Measurements from ENCODE around the gene ARMC9. TPM values are rescaled to one million over a fixed set of nuclear protein-coding genes. Genes with fewer than 3 reads are reported as not detected.
A peak's percentile ranks its signal among the peaks of the same experiment; 100 is the strongest.
"Not testable (repeated sequence)": the region's sequence is repeated elsewhere in the genome, so short reads cannot be mapped to it uniquely, and the experiment has no call there.

Gene ARMC9
- total RNA-seq, 1 experiment from 2014 or later = 56.5 TPM

DNA sequence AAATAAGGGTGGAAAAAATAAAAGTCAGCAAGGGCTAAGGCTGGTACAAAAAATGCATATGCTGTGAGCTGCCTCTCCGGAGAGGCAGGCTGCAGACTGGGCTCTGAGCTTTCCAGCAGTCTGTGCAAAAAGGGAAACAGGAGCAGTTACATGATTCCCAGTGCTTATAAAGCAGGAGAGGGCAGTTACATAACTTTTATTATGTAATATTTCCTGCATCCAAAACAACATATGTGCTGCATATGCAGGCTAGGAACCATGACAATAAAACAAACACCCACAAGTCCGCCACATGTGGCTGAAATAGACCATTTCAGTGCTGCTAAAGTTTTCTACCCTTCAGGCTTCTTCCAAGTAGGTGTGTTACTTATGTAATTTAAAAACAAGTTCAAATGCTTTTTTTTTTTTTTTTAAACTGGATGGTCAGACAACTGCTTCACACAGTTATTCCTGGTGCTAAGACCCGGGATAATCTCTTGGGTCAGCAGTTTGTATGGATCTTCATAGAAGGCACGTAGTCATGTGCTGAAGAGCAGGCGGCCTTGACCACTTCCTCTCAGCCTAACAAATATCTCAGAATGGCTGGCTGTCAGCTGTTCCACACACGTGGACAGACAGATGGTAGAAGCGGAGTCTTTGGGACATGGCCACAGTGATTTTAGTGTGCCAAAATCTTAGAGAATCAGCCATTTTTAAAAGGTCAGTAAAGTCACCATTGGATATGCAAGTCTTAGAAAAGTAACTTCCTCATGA, 43.5 kb downstream of the ARMC9 start:
- DNase-seq (ENCODE audit: low spot score) = no peak

DNA sequence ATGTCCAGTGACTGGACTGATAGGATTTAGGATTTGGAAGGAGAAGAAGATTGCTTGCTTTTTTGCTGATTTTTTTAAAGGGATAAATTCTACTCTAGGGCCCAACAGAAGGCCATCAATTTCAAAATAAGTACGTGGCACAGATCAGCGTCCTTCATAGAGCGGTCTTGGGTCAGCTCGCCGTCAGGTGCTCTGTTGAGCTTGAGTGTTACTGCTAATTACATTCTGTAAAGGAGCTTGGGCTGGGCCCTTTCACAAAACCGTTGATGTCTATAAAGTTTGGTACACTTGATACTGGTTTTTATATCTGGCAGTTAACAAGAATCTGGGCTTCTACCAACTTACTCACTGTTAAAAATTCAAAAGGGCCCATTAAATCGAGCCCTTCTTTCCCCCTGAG, 45.4 kb downstream of the ARMC9 start:
- no peak for DNase-seq (ENCODE audit: low spot score)

DNA sequence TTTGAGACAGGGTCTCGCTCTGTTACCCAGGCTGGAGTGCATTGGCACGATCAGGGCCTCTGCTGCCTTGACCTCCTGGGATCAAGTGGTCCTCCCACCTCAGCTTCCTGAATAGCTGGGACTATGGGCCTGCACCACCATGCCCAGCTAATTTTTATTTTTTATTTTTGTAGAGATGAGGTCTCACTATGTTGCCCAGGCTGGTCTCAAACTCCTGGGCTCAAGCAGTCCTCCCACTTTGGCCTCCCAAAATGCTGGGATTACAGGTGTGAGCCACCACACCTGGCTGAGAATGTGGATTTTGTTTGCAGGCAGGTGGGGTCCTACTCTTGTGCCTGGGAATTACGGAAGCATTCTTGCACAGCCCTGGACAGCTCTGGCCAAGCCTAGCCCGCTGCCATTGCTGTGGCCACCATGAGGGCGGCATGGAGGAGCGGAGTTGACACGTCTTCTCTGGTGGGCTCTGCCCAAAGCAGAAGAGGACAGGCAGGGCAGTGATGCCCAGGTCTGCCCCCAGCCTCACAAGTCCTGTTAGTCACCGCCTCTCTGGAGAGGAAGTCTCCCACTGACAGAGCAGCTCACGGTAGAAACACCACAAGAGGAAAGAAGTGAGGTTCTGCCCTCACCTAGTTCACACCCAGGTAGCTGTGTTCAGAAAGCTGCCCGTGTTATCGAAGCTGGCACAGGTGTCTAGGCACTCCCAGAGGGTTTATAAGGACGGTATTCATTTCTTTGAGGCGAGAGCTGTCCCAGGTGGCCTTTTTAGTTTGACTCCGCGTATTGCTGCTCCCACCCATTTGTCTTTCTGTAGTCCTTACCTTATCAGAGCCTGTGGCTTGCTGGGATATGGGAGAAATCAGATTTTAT, 46.2 kb downstream of the ARMC9 start:
- DNase-seq (ENCODE audit: low spot score) = no peak

DNA sequence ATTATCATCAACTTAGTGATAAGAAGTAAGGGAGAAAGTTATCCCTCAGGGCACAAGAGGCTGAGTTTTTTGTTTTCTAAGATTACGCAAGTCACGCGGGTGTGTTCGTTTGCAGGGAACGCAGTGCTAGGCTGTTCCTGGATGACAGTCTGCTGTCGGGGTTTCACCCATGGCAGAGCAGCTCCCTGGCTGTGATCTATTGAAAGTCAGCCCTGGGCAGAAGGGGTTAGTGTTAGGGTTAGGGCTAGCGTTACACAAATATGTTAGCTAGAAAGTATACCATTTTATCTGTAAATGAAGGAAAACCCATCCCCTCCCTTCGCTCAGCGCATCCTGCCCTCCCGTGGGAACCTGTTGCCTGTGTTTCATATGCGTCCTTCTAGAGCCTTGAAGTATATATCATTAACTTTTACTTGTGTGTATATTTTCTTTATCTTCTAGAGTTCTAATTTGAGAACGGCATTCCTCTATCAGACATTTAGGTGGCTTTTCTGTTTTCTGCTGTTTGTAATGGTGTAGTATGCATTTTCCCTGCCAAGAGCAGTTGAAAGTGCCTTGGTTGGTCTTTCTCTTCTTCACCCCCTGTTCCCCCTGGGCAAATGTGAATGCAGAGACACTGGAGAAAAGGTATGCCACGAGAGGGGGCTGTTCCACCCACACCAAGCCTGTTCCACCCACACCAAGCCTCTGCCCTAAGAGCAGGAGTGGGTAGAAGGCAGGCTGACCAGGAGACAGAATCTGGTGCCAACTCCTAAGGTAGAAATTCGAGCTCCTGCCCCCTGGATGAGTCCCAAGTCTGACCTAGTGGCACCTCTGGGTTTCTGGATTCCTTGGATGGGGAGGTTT, 47.0 kb downstream of the ARMC9 start:
- no peak for DNase-seq (ENCODE audit: low spot score)

DNA sequence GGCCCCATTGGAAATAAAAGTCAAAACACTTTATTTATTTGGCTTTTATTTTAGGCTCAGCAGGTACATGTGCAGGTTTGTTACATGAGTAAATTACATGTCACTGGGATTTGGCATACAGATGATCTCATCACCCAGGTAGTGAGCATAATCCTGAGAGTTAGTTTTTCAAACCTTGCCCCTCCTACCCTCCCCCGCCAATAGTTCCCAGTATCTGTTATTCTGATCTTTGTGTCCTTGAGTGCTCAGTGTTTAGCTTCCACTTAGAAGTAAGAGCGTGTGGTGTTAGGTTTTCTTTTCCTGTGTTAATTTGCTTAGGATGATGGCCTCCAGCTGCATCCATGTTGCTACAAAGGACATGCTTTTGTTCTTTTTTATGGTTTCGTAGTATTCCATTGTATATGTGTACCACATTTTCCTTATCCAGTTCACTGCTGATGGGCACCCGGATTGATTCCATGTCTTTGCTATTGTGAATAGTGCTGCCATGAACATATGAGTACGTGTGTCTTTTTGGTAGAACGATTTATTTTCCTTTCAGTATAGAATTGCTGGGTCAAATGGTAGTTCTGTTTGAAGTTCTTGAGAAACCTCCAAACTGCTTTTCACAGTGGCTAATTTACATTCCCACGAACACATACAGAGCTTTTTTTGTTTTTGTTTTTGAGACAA, 47.9 kb downstream of the ARMC9 start:
- DNase-seq (ENCODE audit: low spot score) = no peak

- no peak for DNase-seq (ENCODE audit: low spot score)
These were observed 51.7 kb downstream of the ARMC9 start for GRCh38 chr2:231250146-231250545.

DNA sequence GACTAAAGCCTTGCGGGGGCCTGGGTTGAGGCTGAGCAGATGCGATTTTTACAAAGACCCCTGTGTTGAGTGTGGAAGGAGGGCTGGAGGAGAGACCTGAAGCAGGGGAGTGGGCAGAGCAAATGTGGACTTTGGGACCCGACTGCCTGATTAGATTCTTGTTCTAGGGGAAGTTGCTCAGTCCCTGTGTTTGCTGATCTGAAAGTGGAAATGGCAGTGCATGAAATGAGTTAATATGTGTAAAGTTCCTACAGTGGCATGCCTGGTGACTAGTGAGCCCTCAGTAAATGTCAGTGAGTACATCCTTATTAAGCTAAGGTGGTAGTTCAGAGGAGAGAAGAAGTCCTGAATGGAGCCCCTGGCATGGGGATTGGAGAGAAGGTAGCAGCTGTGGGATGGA, 52.3 kb downstream of the ARMC9 start:
- DNase-seq (ENCODE audit: low spot score) = no peak

GRCh38 chr2:231253292-231253691, 54.9 kb downstream of the ARMC9 start:
- not testable (repeated sequence) for DNase-seq (ENCODE audit: low spot score)

DNA sequence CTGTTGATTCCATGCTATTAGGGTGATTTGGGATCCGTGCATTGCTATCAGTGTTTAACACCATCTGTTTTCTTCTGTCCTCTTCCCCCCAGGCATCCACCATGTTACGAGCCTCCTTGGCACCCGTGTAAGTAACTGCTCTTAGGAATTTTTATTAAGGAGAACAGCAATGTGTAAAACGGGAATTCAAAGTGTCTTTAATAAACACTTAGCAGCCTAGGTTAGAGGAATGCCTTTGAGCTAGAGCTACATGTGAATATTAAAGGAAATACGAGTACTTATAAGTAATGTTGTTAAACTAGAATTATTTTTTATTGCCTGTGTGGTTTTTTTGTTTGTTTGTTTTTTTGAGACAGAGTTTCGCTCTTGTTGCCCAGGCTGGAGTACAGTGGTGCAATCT, 58.1 kb downstream of the ARMC9 start:
- DNase-seq (ENCODE audit: low spot score) = no peak

DNA sequence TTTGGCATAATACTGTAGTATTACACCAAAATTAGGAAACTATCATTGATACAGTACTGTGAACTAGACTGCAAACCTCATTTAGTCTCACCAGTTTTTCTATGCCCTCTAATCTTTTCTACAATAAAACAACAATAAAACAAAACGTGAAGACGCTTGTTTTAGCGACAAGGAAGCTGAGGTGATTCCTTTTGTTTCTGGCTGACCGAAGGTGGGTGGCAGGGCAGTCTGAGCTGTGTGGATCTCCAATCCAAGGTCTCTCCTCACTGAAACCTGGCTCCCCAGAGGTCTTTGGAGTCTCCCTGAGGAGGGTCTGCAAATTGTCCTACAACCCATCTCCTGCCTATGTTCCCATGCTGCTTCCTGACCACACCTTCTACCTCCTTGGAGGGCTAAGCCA, 59.3 kb downstream of the ARMC9 start:
- no peak for DNase-seq (ENCODE audit: low spot score)

DNA sequence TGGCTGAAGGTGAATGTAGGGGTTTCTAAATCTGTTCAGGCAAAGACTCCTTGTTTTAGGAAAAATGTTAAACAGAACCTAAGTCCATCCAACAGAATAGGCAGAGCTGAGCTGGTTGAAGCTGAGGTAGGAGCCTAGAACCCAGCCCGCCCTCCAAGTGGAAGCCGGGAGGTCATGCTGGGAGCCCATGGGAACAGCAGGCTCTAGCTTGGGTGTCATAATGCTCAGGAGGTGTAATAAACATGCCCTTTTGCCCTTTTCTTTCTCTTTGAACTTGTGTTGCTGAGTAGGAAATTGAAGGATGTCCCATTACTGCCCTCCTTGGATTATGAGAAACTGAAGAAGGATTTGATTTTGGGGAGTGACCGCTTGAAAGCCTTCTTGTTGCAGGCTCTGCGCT, 60.3 kb downstream of the ARMC9 start:
- DNase-seq (ENCODE audit: low spot score) = no peak

DNA sequence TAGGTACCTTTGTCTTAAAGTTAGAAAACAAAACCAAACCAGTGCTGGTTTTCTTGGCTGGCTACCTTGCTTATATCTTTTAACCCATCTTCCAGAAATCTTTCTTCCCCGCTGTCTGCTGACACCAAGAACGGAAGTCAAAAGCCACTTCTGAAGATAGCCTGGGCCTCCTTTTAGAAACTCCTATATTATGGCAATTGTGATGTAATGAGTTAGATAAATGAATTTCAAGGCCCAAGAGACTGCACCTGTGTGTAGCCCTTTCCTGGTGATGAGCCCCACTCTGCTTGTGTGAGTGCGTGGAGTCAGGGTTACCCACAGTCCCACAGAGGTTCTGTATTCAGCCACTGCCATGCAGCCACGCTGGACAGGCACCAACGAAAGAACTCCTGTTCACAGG, 60.7 kb downstream of the ARMC9 start:
- no peak for DNase-seq (ENCODE audit: low spot score)

GRCh38 chr2:231260442-231261208, 62.2 kb downstream of the ARMC9 start:
- DNase-seq (ENCODE audit: low spot score) = peak; percentile 69

DNA sequence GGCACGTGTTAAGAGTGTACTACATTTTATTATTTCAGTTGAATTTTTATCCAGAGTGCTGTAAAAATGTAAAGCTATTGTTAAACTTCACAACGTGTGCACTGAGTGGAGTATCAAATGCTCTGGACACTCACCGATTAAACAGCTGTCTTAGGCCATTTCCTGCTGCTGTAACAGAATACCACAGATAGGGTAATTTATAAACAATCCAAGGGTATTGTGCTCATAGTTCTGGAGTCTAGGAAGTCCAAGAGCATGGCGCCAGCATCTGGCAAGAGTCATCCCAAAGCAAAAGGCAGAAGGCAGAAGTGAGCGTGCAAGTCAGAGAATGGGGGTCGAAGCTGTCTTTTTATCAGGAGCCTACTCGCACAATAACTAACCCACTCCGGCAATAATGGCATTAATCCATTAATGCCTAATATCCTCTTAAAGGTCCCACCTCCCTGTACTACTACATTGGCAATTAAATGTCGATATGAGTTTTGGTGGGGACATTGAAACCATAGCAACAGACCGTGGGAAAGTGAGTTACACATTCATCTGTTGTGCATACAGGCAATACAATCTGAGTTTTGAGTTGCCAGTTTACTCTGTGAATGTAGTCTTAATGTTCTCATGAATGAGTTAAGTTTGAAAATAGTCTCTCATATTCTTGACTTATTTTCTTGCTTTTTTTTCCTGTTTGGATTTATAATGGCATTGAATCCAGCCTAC, 64.8 kb downstream of the ARMC9 start:
- no peak for DNase-seq (ENCODE audit: low spot score)

- DNase-seq (ENCODE audit: low spot score) = no peak
These were observed 72.0 kb downstream of the ARMC9 start for GRCh38 chr2:231270221-231271114.

DNA sequence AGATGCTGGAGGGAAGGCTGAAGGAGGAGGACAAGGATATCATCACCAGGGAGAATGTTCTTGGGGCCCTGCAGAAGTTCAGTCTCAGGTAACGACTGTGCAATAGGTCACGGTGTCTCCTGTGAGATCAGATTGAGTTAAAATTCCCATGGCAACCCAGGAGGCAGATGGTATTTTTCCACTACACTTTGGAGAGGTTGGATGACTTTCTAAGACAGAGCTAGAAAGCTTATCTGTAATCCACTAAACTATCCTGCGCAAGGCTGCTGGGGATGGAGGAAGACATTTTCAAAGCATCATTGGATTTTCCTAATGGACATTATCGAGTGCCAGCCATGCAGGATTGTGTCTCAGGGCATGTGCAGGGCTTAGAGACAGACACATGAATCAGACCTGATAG, 74.6 kb downstream of the ARMC9 start:
- DNase-seq (ENCODE audit: low spot score) = no peak

GRCh38 chr2:231276987-231277386, 78.6 kb downstream of the ARMC9 start:
- DNase-seq (ENCODE audit: low spot score) = no peak

- no peak for DNase-seq (ENCODE audit: low spot score)
These were observed 79.5 kb downstream of the ARMC9 start for GRCh38 chr2:231277962-231278361.

DNA sequence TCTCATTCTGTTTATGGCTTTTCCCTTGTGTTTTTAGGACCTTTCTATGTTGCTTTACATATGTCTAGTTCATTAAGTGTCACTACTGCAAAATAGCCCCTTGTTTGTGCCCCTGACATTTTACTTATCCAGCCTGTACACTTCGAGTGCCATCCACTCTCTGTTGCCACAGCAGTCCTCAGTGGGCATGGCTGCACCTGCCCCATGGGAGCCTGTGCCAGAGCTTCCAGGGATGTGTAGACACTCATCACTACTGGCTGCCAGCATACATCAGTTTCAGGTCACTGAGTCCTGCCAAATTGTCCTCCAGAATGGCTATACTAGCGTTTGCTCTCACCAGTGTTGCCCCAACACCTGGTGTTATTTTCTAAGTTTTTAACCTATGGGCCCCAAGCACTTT, 80.4 kb downstream of the ARMC9 start:
- no peak for DNase-seq (ENCODE audit: low spot score)
